ENCODE measurements around the gene DOCK1. TPM values are rescaled to one million over a fixed set of nuclear protein-coding genes. Genes with fewer than 3 reads are reported as not detected.

DOCK1 gene
- total RNA-seq, 2 donors from 2014 or later = 34.3 to 44.1 TPM

DNA sequence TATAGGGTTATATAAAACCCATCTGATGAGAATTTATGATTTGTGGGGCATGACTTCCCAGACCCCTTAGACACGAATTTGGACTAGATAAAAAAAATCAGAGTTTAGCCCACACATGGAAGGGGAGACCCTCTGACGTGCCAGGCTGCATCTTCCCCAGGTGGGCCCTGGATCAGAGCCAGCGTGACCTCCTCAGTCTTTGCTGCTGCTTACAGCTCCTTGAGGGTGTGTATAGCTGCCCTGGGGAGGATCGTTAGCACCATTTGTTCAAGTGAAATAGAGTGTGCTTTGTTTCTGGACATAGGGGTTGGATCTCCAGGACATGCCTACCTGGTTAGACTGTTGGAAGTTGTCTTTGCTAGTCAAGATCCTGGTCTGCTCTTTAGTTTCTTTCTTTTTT is 54.2 kb downstream of the DOCK1 start:
- no peak overlapping the region for H3K27ac ChIP-seq
- 80 to 91% methylated on average over 4 of the region's 4 CpGs for WGBS, 2 donors
- DNase-seq (no peak), ATAC-seq (no peak)
- intact Hi-C loops (cut with DNase I) = no loop called here
- no peak overlapping the region for H3K4me3 ChIP-seq
- H3K4me1 ChIP-seq = no peaks in the 10 kb centered on the region
- no peaks in the 10 kb centered on the region for H3K27me3 ChIP-seq
- H3K9me3 ChIP-seq = no peaks in the 10 kb centered on the region
- H3K36me3 ChIP-seq (replicated peaks in 1 of 2; ENCODE audit: insufficient read depth in 1 of 2, low read depth in 2 of 2) = no peaks in the 10 kb centered on the region
- TF ChIP-seq, protein P1, sequence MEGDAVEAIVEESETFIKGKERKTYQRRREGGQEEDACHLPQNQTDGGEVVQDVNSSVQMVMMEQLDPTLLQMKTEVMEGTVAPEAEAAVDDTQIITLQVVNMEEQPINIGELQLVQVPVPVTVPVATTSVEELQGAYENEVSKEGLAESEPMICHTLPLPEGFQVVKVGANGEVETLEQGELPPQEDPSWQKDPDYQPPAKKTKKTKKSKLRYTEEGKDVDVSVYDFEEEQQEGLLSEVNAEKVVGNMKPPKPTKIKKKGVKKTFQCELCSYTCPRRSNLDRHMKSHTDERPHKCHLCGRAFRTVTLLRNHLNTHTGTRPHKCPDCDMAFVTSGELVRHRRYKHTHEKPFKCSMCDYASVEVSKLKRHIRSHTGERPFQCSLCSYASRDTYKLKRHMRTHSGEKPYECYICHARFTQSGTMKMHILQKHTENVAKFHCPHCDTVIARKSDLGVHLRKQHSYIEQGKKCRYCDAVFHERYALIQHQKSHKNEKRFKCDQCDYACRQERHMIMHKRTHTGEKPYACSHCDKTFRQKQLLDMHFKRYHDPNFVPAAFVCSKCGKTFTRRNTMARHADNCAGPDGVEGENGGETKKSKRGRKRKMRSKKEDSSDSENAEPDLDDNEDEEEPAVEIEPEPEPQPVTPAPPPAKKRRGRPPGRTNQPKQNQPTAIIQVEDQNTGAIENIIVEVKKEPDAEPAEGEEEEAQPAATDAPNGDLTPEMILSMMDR (IDR thresholded peaks at IDR 0.05) = no peak
- no peak for TF ChIP-seq POLR2A (IDR thresholded peaks at IDR 0.05)

DNA sequence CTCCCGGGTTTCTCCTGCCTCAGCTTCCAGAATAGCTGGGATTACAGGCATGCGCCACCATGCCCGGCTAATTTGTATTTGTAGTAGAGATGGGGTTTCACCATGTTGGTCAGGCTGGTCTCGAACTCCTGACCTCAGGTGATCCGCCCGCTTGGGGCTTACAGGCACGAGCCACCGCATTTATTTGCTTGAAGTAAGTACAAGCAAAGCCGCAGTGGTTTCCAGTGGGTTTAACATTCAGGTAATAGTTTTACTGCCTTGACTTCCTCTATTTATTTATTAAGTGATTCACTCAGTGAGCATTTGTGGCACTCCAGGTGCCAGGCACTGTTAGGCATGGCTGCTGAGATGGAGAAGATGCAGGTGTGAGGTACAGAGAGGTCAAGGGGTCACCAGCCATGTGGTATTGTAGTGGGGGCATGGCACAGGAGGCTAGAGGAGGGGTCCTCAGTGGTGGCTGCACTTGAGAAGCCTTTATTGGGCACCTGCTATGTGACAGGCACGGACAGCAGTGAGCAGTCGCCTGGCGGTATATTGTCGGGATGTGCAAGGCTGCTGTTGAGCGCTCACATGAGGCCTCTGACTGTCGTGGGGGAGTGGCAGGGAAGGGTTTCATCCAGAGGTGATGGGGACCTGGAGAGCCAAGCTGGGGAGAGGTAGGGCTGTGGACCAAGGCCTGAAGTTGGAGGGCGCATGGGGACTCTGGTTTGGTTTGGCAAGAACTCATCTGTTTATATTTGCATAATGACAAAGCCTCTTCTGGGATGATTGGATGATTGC is 54.9 kb downstream of the DOCK1 start:
- no peaks in the 10 kb centered on the region for H3K4me1 ChIP-seq
- DNase-seq = no peak
- H3K4me3 ChIP-seq = no peak overlapping the region
- TF ChIP-seq, protein P1 (IDR thresholded peaks at IDR 0.05) = no peak
- TF ChIP-seq POLR2A (IDR thresholded peaks at IDR 0.05) = no peak
- intact Hi-C loops (cut with DNase I) = no loop called here
- no peak overlapping the region for H3K27ac ChIP-seq
- H3K36me3 ChIP-seq (replicated peaks in 1 of 2; ENCODE audit: insufficient read depth in 1 of 2, low read depth in 2 of 2) = no peaks in the 10 kb centered on the region
- H3K27me3 ChIP-seq = no peaks in the 10 kb centered on the region
- WGBS, 2 donors = 93 to 97% methylated on average over 16 of the region's 16 CpGs
- H3K9me3 ChIP-seq = no peaks in the 10 kb centered on the region
- ATAC-seq = no peak

- Histone ChIP-seq H3K36me3 (replicated peaks in 1 of 2; ENCODE audit: insufficient read depth in 1 of 2, low read depth in 2 of 2) (no peaks in the 10 kb centered on the region), H3K27ac (no peak overlapping the region), H3K9me3 (no peaks in the 10 kb centered on the region), H3K4me3 (no peak overlapping the region), H3K4me1 (no peaks in the 10 kb centered on the region), H3K27me3 (no peaks in the 10 kb centered on the region)
- no peak for ATAC-seq
- WGBS, 2 donors = 86 to 89% methylated on average over 4 of the region's 4 CpGs
- TF ChIP-seq POLR2A (IDR thresholded peaks at IDR 0.05) = no peak
- TF ChIP-seq, protein P1 (IDR thresholded peaks at IDR 0.05) = no peak
- no peak for DNase-seq
- intact Hi-C loops (cut with DNase I) = no loop called here
Observed at GRCh38 chr10:126963354-126963753, 58.1 kb downstream of the DOCK1 start.

GRCh38 chr10:126964190-126964589 is 59.0 kb downstream of the DOCK1 start:
- peaks cover 3% of the 10 kb centered on the region for H3K4me1 ChIP-seq
- H3K27ac ChIP-seq = no peak overlapping the region
- intact Hi-C loops (cut with DNase I) = no loop called here
- H3K36me3 ChIP-seq (replicated peaks in 1 of 2; ENCODE audit: insufficient read depth in 1 of 2, low read depth in 2 of 2) = no peaks in the 10 kb centered on the region
- ATAC-seq = no peak
- no peak overlapping the region for H3K4me3 ChIP-seq
- TF ChIP-seq, protein P1 (IDR thresholded peaks at IDR 0.05) = no peak
- TF ChIP-seq POLR2A (IDR thresholded peaks at IDR 0.05) = no peak
- no peaks in the 10 kb centered on the region for H3K27me3 ChIP-seq
- 73 to 87% methylated on average over 6 to 7 of the region's 7 CpGs for WGBS, 2 donors
- no peak for DNase-seq
- no peaks in the 10 kb centered on the region for H3K9me3 ChIP-seq

- Histone ChIP-seq H3K27me3 (no peaks in the 10 kb centered on the region), H3K27ac (no peak overlapping the region), H3K36me3 (replicated peaks in 1 of 2; ENCODE audit: insufficient read depth in 1 of 2, low read depth in 2 of 2) (no peaks in the 10 kb centered on the region), H3K4me3 (no peak overlapping the region), H3K4me1 (peaks cover 3% of the 10 kb centered on the region), H3K9me3 (no peaks in the 10 kb centered on the region)
- no peak for ATAC-seq
- DNase-seq = no peak
- intact Hi-C loops (cut with DNase I) = no loop called here
- no peak for TF ChIP-seq POLR2A (IDR thresholded peaks at IDR 0.05)
- TF ChIP-seq, protein P1 (IDR thresholded peaks at IDR 0.05) = no peak
- WGBS, 2 donors = 91 to 93% methylated on average over 5 of the region's 5 CpGs
Observed at GRCh38 chr10:126966938-126967337, 61.7 kb downstream of the DOCK1 start.
